HG03521 (cell line): ENCODE measurements around the gene MBP.

Source experiments
- ATAC-seq: cut with Tn5 transposase; IDR thresholded peaks from one replicate; pipeline ENCODE4 v1.9.1; 2021; ENCODE audit warnings: mild to moderate bottlenecking, moderate library complexity; ENCODE audit not compliant: unreplicated experiment

The MBP gene

GRCh38 chr18:77013811-77014521, 118.6 kb downstream of the MBP start:
- ATAC-seq: no peak

- no peak for ATAC-seq
Measured at GRCh38 chr18:77012806-77013541, 119.6 kb downstream of the MBP start.

GRCh38 chr18:77012120-77012519, 120.5 kb downstream of the MBP start:
- ATAC-seq: no peak

- no peak for ATAC-seq
Measured at GRCh38 chr18:77009675-77010074, 122.9 kb downstream of the MBP start.

GRCh38 chr18:77008576-77009315, 123.8 kb downstream of the MBP start:
- no peak for ATAC-seq

- ATAC-seq: no peak
Measured at GRCh38 chr18:77008006-77008405, 124.6 kb downstream of the MBP start.

- no peak for ATAC-seq
Measured at GRCh38 chr18:77007251-77007650, 125.3 kb downstream of the MBP start.

- no peak for ATAC-seq
Measured at GRCh38 chr18:77006305-77007175, 126.0 kb downstream of the MBP start.

- no peak for ATAC-seq
Measured at GRCh38 chr18:77005651-77006195, 126.9 kb downstream of the MBP start.

GRCh38 chr18:77004555-77005380, 127.8 kb downstream of the MBP start:
- ATAC-seq: no peak

GRCh38 chr18:77003316-77003715, 129.3 kb downstream of the MBP start:
- ATAC-seq: no peak

GRCh38 chr18:77002496-77002895, 130.1 kb downstream of the MBP start:
- ATAC-seq: no peak

- no peak for ATAC-seq
Measured at GRCh38 chr18:77001979-77002378, 130.6 kb downstream of the MBP start.

- ATAC-seq: no peak
Measured at GRCh38 chr18:77001041-77001440, 131.5 kb downstream of the MBP start.

- no peak for ATAC-seq
Measured at GRCh38 chr18:77000527-77000926, 132.1 kb downstream of the MBP start.

- no peak for ATAC-seq
Measured at GRCh38 chr18:76999077-76999476, 133.5 kb downstream of the MBP start.

GRCh38 chr18:76997951-76998808, 134.4 kb downstream of the MBP start:
- ATAC-seq: no peak

GRCh38 chr18:76996429-76996828, 136.2 kb downstream of the MBP start:
- ATAC-seq: no peak

GRCh38 chr18:76995896-76996295, 136.7 kb downstream of the MBP start:
- ATAC-seq: no peak
